ENCODE data around the gene TEX44. TPM values are rescaled to one million over a fixed set of nuclear protein-coding genes. Genes with fewer than 3 reads are reported as not detected.

TEX44 gene
- total and polyA plus RNA-seq, 4 donors: not detected

DNA sequence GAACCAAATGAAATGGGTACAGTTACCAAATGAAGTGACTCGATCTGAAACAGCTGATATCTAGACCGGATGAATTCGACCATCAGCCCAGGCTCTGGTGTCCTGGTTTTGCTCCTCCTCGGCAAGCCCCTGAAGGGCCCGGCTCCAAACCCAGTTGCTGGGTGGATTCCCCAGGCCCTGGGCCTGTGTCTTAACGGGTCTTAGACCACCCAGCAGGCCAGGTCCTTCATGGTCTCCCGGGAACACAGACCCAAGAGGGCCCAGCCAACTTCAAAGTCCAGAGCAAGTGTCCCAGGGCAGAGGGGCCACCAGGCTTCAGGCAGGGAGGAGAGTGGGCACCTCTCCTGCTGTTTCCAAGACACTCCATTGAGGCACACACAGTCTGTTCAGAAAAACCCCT is 35.7 kb upstream of the TEX44 start:
- Histone ChIP-seq H3K4me3 (no peak overlapping the region), H3K36me3 (ENCODE audit: control insufficient read depth in 4 of 4, insufficient read depth in 4 of 4, low read length in 4 of 4) (no peaks in the 10 kb centered on the region), H3K27ac (ENCODE audit: low read depth in 1 of 2, low read length in 1 of 2) (peak overlapping the region in 1 of 2 donors; percentile 13), H3K9ac (ENCODE audit: insufficient read depth in 1 of 2, low read length in 2 of 2) (no peak overlapping the region), H3K27me3 (ENCODE audit: control insufficient read depth in 3 of 3, insufficient read depth in 3 of 3, low read length in 2 of 3) (no peaks in the 10 kb centered on the region), H3K9me3 (ENCODE audit: control insufficient read depth in 4 of 4, insufficient read depth in 3 of 4, low read length in 3 of 4) (peaks cover 0 to 4% (median 2%) of the 10 kb centered on the region in 4 donors), H3K4me1 (ENCODE audit: control insufficient read depth in 5 of 5, insufficient read depth in 5 of 5, low read length in 5 of 5) (peaks cover 0 to 9% (median 5%) of the 10 kb centered on the region in 5 donors)
- TF ChIP-seq, protein P1, sequence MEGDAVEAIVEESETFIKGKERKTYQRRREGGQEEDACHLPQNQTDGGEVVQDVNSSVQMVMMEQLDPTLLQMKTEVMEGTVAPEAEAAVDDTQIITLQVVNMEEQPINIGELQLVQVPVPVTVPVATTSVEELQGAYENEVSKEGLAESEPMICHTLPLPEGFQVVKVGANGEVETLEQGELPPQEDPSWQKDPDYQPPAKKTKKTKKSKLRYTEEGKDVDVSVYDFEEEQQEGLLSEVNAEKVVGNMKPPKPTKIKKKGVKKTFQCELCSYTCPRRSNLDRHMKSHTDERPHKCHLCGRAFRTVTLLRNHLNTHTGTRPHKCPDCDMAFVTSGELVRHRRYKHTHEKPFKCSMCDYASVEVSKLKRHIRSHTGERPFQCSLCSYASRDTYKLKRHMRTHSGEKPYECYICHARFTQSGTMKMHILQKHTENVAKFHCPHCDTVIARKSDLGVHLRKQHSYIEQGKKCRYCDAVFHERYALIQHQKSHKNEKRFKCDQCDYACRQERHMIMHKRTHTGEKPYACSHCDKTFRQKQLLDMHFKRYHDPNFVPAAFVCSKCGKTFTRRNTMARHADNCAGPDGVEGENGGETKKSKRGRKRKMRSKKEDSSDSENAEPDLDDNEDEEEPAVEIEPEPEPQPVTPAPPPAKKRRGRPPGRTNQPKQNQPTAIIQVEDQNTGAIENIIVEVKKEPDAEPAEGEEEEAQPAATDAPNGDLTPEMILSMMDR (IDR thresholded peaks at IDR 0.05; ENCODE audit: control extremely low read depth, extremely low read depth): no peak
- DNase-seq (no peak), ATAC-seq (ENCODE audit: insufficient read depth, low FRiP score) (no peak)
- WGBS, 2 donors: 84 to 94% methylated on average over 7 of the region's 7 CpGs

DNA sequence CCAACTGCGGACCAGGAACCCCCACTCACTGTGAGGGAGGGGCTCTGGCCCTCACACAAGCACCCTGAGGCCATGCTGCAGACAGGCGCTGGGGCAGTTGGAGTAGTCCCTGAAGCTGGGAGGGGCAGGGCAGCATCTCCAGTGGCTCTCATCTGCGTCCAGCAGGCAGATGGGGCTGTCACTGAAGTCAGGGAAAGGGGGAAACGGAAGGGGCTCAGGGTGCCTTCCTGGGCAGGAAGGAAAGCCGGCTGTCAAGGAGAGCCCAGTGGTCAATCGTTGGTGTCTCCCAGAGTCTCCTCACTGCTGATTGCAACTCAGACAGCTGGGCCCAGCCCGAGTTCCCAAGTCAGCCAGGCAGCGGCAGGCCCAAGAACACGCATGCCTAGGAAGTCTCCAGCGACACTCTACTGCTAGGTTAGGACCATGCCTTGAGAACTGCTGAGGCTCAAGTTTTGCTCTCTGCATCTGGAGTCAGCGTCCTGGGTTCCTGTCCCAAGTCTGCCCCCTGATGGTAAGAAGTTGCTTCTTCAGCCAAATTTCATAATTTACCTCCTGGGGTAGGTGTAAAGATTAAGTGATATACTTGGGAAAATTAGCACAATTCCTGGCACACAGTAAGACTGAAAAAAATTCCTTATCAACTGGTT is 35.0 kb upstream of the TEX44 start:
- 30 to 33% methylated on average over 11 of the region's 11 CpGs for WGBS, 2 donors
- H3K36me3 ChIP-seq (ENCODE audit: control insufficient read depth in 4 of 4, insufficient read depth in 4 of 4, low read length in 4 of 4): no peaks in the 10 kb centered on the region
- H3K27ac ChIP-seq (ENCODE audit: low read depth in 1 of 2, low read length in 1 of 2): peak overlapping the region in 1 of 2 donors; percentile 66
- no peak overlapping the region for H3K4me3 ChIP-seq
- H3K9ac ChIP-seq (ENCODE audit: insufficient read depth in 1 of 2, low read length in 2 of 2): peak overlapping the region in 1 of 2 donors; percentile 14
- TF ChIP-seq, protein P1 (IDR thresholded peaks at IDR 0.05; ENCODE audit: control extremely low read depth, extremely low read depth): peak; percentile 74
- no peaks in the 10 kb centered on the region for H3K27me3 ChIP-seq (ENCODE audit: control insufficient read depth in 3 of 3, insufficient read depth in 3 of 3, low read length in 2 of 3)
- ATAC-seq (ENCODE audit: insufficient read depth, low FRiP score) (peak; percentile 93), DNase-seq (peak; percentile 79 to 93 (median 88))
- H3K4me1 ChIP-seq (ENCODE audit: control insufficient read depth in 5 of 5, insufficient read depth in 5 of 5, low read length in 5 of 5): peaks cover 0 to 9% (median 5%) of the 10 kb centered on the region in 5 donors
- H3K9me3 ChIP-seq (ENCODE audit: control insufficient read depth in 4 of 4, insufficient read depth in 3 of 4, low read length in 3 of 4): peaks cover 0 to 2% (median under 1%) of the 10 kb centered on the region in 4 donors

DNA sequence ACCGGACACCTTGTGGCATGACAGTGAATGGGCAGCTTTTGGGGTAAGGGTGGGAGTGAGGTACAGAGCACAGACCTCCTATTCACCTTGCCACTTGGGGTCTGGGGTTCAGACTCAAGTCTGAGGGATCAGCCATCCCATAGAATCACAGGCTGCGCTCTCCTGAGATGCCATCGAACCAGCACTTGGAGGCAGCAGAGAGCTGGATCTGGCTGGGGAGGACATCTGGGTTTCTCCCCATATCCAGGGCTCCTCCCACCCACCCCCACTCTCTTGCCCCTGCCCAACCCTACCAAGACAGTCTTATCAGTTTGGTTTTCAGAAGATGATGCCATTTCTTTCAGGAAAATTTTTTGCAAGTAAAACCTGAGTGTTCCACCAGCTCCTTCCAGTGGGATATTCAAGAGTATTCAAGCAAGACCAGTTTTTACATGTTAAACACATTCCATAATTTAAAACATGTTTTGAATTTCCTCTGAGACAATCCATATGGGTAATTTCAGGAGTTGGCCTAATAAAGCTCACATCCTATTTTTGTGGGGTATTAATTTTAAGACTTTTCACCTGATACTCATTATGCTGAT is 29.2 kb upstream of the TEX44 start:
- Histone ChIP-seq H3K27me3 (ENCODE audit: control insufficient read depth in 3 of 3, insufficient read depth in 3 of 3, low read length in 2 of 3) (no peaks in the 10 kb centered on the region), H3K36me3 (ENCODE audit: control insufficient read depth in 4 of 4, insufficient read depth in 4 of 4, low read length in 4 of 4) (no peaks in the 10 kb centered on the region), H3K9ac (ENCODE audit: insufficient read depth in 1 of 2, low read length in 2 of 2) (no peak overlapping the region), H3K27ac (ENCODE audit: low read depth in 1 of 2, low read length in 1 of 2) (no peak overlapping the region), H3K4me1 (ENCODE audit: control insufficient read depth in 5 of 5, insufficient read depth in 5 of 5, low read length in 5 of 5) (peaks cover 0 to 5% (median 0%) of the 10 kb centered on the region in 5 donors), H3K4me3 (no peak overlapping the region), H3K9me3 (ENCODE audit: control insufficient read depth in 4 of 4, insufficient read depth in 3 of 4, low read length in 3 of 4) (no peaks in the 10 kb centered on the region)
- TF ChIP-seq, protein P1 (IDR thresholded peaks at IDR 0.05; ENCODE audit: control extremely low read depth, extremely low read depth): peak; percentile 34
- WGBS, 2 donors: 30 to 55% methylated on average over 3 of the region's 3 CpGs
- no peak for ATAC-seq (ENCODE audit: insufficient read depth, low FRiP score)
- peak; percentile 37 to 54 (median 37) for DNase-seq
